GM10847 (cell line): ENCODE measurements around the gene YIPF4.

Experiments used
- POLR2A ChIP-seq: IDR thresholded peaks from 2 replicates; pipeline ENCODE4 v1.6.1; 2011; ENCODE audit not compliant: insufficient read length; ENCODE audit errors: extremely low read depth

YIPF4 gene

GRCh38 chr2:32271063-32271462 is 6.6 kb upstream of the YIPF4 start:
- TF ChIP-seq POLR2A: no peak

GRCh38 chr2:32272279-32272678 is 5.4 kb upstream of the YIPF4 start:
- no peak for TF ChIP-seq POLR2A

DNA sequence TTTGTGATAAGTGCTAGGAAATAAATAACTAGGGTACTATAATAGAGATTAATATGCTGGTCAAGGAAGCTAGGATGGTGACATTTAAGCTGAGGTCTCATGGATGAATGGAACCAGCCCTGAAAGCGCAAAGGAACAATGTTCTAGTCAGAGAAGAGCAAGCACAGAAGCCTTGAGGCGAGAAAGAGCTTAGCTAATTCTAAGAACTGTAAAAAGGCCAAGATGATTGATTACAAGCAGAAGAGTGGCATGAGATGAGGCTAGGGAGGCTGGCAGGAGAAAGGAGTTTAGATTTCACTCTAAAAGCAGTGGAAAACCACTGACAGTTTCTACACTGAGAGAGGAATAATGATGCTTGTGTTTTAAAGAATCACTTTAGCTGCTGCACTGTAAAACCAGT is 3.4 kb upstream of the YIPF4 start:
- TF ChIP-seq POLR2A: no peak

GRCh38 chr2:32277363-32277673 is 386 bp upstream of the YIPF4 start:
- TF ChIP-seq POLR2A: no peak

DNA sequence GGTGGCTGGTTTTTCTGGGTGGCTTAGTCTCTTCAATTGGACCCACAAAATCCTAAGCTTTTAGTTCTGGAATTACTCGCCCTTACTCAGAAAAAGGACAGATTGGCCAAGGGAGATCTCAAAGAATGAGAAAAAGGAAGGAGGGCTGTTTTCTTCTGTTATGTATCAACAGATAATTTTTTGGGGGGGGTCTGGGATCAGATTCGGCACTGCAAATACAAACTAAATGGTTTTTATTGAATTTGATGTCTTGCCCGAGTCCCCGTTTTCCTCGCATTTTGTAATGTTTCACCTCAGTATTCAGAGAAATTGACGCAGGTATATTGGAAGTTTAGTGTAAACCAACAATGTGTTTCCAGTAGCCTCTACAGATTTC is 762 bp downstream of the YIPF4 start:
- no peak for TF ChIP-seq POLR2A

DNA sequence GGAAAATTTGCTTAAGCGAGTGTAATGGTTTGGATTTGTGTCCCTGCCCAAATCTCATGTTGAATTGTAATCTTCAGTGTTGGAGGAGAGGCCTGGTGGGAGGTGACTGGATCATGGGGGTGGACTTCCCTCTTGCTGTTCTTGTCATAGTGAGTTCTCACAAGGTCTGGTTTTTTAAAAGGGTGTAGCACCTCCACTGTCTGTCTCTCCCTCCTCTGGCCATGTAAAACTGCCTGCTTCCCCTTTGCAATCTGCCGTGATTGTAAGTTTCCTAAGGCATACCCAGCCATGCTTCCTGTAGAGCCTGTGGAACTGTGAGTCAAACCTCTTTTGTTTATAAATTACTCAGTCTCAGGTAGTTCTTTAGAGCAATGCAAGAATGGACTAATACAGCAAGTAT is 6.6 kb downstream of the YIPF4 start:
- TF ChIP-seq POLR2A: no peak

- no peak for TF ChIP-seq POLR2A
Observed at GRCh38 chr2:32289165-32289999, 11.7 kb downstream of the YIPF4 start.

DNA sequence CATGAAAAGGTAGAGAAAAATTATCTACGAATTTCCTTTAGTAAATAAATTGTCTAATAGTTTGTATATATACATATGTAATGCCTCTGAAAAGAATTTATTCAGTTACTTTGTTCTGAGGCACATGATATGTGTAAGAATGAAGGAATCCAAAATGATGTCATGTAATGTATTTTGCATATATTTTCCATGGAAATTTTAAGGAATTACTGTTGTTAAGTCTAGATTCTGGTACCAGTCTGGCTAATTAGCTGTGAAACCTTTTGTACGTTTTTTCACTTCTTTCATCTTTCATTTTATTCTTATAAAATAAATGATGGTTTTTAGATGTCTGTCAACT is 12.3 kb downstream of the YIPF4 start:
- no peak for TF ChIP-seq POLR2A

DNA sequence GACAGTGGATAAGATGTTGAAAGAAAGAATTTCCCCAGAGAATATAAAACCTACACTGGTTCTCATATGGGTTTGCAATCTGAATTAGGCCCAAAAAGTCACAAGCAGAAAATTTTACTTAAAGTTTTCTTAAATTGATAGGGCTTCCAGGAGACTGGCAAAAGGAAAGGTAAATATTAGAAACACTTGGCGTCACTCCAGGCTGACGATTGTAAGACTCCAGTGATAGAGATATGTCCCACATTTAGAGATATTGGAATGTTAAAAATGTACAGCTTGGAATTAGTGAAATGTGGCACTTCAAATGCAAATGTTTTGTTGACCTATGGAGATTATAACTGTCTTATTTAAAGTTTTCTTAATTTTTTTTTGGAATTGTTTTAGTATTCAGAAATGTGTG is 14.0 kb downstream of the YIPF4 start:
- TF ChIP-seq POLR2A: no peak

DNA sequence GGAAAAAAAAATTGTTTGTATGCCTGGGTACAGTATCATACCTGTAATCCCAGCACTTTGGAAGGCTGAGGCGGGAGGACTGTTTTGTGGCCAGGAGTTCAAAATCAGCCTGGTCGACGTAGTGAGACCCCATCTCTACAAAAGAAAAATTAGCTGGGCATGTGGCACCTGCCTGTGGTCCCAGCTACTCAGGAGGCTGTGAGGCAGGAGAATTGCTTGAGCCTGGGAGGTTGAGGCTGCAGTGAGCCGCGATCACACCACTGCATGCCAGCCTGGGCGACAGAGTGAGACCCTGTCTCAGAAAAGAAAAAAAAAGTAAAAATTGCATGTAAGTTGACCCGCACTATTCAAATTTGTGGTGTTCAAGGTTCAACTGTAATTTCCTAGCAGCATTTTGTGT is 32.9 kb downstream of the YIPF4 start:
- no peak for TF ChIP-seq POLR2A

GRCh38 chr2:32314886-32315285 is 37.2 kb downstream of the YIPF4 start:
- TF ChIP-seq POLR2A: no peak

DNA sequence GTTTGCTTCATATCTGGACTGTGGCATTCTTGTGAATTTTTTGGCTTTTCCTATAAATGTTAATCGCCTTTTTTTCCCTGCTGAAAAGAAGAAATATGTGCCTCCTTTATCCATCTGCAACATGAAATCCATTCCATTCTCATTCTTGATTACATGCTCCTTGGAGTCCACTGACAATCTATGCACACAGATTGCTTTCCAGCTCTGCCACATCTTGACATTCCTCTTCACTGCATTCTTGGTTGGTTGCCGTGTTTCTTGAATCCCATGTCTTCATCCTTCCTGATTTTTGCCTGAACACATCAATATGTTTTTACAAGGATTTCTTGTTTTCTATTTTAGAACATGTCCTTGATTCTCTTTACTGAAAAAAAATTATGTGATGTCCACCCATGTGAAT is 52.4 kb downstream of the YIPF4 start:
- TF ChIP-seq POLR2A: no peak

DNA sequence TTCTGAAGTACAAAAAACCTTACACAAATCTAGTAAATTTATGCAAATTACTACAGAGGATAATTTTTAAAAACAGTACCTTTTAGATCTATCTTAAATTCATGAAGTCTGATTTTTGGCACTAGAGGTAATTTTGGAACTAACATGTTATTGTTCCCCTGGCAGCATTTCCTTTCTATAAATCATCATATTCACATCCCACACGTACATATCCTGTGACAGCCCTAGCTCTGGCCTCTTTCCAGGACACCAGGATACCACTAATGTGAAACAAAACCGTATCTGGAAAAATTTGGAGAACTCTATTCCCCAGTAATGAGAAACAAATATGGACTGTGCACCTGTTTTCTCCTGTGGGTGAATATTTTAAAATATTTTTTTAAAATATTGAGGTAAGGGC is 65.1 kb downstream of the YIPF4 start:
- no peak for TF ChIP-seq POLR2A

DNA sequence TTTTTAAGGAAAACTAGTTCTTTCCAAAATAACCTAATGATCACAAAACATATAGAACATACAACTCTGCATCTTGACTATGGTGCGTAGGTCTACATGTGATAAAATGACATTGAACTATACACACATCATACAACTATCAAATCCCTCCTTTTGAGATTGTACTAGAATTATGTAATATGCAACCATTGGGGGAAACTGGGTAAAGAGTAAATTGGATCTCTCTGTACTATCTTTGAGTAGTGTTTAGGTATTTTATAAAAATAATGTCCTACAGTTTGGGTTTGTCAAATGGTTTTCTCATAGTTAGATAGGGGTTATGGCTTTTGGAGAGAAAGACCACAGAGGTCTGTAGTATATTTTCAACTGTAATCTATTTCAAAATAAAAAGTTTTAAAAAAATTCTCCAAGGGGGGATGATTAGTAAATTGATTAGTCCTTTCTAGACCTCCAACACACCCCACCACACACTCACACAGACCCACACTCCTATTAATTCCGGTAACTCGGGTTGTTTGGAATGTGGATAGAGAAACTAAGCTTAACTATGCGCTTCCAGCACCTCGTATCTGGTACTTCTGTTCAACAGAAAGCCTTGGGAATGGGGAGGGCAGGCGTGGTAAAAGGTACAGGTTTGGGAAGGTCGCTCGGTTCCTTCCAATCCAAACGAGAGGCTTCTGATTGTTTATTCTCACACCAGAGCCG is 78.4 kb downstream of the YIPF4 start:
- TF ChIP-seq POLR2A: no peak

- peak; percentile 89 for TF ChIP-seq POLR2A
Observed at GRCh38 chr2:32356681-32357317, 79.1 kb downstream of the YIPF4 start, which contains the start of gene BIRC6. TSS of gene BIRC6 (plus strand) at chr2:32357023. CDS start at chr2:32357162, 139 bp downstream.
